Prostate gland (tissue), 2 donors: Measurements from ENCODE around the gene FHL3. TPM values are rescaled to one million over a fixed set of nuclear protein-coding genes. Genes with fewer than 3 reads are reported as not detected.

Source experiments
- DNase-seq: peaks from one replicate; pipeline ENCODE4 v3.0.0-alpha.2; 2019; ENCODE audit warnings: low spot score
- H3K27ac ChIP-seq, 2 donors: fragments of 200-600 bp; sonication (generic); 2 replicates each; pipeline ENCODE4 v1.5.1; 2017 to 2019
- H3K27me3 ChIP-seq: fragments of 200-600 bp; sonication (generic); replicated peaks from 2 replicates; pipeline ENCODE4 v1.5.1; 2019; ENCODE audit not compliant: insufficient read depth
- H3K36me3 ChIP-seq, 2 donors: fragments of 200-600 bp; sonication (generic); 1 replicate in 1 of 2; 2 replicates in 1 of 2; pipeline versions ENCODE4 v1.5.1 to v1.8.1; 2017 to 2019
- H3K4me1 ChIP-seq: fragments of 200-600 bp; sonication (generic); replicated peaks from 2 replicates; pipeline ENCODE4 v1.5.1; 2019
- H3K4me3 ChIP-seq, 2 donors: fragments of 200-600 bp; sonication (generic); 2 replicates each; pipeline ENCODE4 v1.5.1; 2017 to 2019
- H3K9me3 ChIP-seq: fragments of 200-600 bp; sonication (generic); 2 replicates; pipeline ENCODE4 v1.5.1; 2017
- CTCF ChIP-seq, 4 experiments: fragments of 200-600 bp in 2 of 4; fragments of 450-650 bp in 2 of 4; sonication (generic) in 2 of 4; IDR thresholded peaks; 1 replicate in 3 of 4; 2 replicates in 1 of 4; pipeline ENCODE4 v1.5.1; 2016 to 2019; ENCODE audit warnings: antibody characterized with exemption in 4 of 4, mild to moderate bottlenecking in 2 of 4, moderate library complexity in 2 of 4
- POLR2A ChIP-seq: fragments of 450-650 bp; IDR thresholded peaks from one replicate; pipeline ENCODE4 v1.6.1; 2016; ENCODE audit warnings: antibody characterized with exemption, mild to moderate bottlenecking
- POLR2AphosphoS5 ChIP-seq: sonication (generic); formaldehyde crosslinking; IDR thresholded peaks from one replicate; pipeline ENCODE4 v1.6.1; 2017; ENCODE audit warnings: antibody characterized with exemption
- WGBS: methylation state at CpG from one replicate; pipeline ENCODE4 v1.1.5; 2018; 5-methylcytosine and 5-hydroxymethylcytosine counted together
- intact Hi-C: fragments of 100-400 bp; cut with DNase I; formaldehyde crosslinking; loops from one replicate; pipeline ENCODE4 v1.14.2; 2022
- total RNA-seq, 2 donors: library from RNA; depleted of rRNA; stranded (reverse); fragments of >200 nt; gene quantifications; one replicate each; pipeline ENCODE4 v1.1.0, GENCODE V29; 2016

FHL3 gene
- total RNA-seq, 2 donors from 2014 or later, result 14.2 to 40.6 TPM

DNA sequence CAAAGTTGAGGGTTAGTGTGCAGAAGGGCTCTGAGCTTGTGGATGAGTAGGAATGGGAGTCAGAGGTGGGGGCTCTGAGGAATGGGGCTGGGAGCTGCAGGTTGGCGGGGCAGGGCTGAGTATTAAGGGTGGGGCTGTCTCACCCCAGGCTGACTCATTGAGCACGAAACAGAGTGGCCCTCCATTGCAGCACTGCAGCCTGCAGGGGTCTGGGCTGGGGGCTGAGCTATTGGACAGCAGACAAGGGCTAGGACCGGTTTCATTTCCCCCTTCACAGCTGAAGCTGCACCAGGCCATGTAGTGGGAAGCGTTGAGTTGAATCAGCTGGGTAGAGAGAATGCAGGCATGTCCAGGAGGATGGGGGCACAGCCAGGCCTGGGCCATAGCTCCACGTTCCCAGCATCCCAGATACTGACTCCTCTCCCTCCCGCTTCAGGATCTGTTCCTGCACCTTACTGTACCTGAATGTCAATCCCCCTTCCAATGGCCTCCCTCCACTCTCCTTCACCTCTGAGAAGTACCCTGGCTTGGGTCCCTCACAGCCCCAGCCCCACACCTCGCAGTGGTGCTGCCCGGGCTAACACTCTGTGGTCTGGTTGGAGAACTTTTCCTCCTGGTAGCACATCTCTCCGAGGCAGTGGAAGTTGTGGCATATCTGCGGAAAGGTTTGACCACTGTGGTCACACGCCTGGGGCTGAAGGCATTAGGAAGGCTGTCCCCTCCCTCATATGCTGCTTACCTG, 54.1 kb downstream of the FHL3 start:
- TF ChIP-seq POLR2AphosphoS5 (no peak), CTCF (IDR thresholded peaks at IDR 0.05) (no peak), POLR2A (no peak)
- 89% methylated on average over 11 of the region's 11 CpGs for WGBS
- Histone ChIP-seq H3K4me1 (no peaks in the 10 kb centered on the region), H3K27me3 (no peaks in the 10 kb centered on the region), H3K9me3 (no peaks in the 10 kb centered on the region), H3K27ac (no peak overlapping the region), H3K4me3 (no peak overlapping the region), H3K36me3 (no peaks in the 10 kb centered on the region)
- DNase-seq, result no peak
- intact Hi-C loops, result no loop called here

DNA sequence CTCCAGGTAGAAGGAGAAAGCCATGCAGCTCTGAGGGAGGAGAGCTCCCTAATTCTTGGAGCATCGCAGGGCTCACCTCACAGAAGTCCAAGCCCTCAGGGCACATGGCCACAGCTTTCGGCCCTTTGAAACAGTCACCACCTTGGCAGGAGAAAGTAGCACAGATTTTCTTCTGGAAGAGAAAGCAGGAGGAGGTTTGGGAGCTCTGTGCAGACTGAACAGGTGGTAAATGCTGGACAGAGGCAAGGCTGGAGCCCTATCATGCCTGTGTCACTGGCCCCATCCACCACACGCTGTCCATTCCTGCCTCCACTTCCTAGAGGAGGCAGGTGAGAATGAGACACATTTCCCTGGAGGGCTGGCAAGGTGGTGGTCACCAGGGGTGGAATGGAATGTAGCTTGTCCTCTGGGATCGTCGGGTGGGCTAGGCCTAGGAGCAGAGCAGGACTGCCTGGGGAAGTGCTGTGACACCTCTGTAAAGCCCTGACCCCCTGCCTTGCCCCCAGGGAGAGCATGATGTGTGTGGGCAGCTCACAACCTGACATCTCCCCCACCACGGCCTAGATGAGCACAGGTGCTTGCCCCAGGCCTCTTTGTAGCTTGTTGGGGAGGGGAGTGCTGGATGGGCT, 55.7 kb downstream of the FHL3 start:
- Histone ChIP-seq H3K9me3 (no peaks in the 10 kb centered on the region), H3K27me3 (no peaks in the 10 kb centered on the region), H3K36me3 (no peaks in the 10 kb centered on the region), H3K4me1 (no peaks in the 10 kb centered on the region), H3K27ac (no peak overlapping the region), H3K4me3 (no peak overlapping the region)
- intact Hi-C loops, result no loop called here
- TF ChIP-seq POLR2AphosphoS5 (no peak), CTCF (IDR thresholded peaks at IDR 0.05) (no peak), POLR2A (no peak)
- WGBS, result 48% methylated on average over 6 of the region's 6 CpGs
- DNase-seq, result no peak

DNA sequence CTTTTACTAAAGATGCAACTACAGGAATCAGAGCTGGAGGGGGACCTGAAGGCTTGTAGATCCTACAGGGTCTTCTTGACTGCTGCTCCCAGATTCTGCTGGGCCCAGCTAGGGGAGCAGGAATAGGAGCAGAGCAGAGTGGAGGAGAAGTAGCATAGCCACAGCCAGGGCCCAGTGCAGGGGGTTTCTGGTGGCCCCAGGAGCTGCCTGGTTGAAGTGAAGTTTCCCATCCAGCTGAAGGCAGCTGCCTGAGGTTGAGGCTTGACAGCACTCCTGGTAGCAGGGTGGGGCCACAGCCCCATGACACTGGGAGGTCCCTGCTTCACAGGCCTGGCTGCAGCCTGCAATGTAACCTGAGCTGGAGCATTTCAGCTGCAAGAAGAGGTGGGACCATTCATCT, 56.5 kb downstream of the FHL3 start:
- TF ChIP-seq POLR2AphosphoS5 (no peak), CTCF (IDR thresholded peaks at IDR 0.05) (no peak), POLR2A (no peak)
- Histone ChIP-seq H3K4me1 (no peaks in the 10 kb centered on the region), H3K27me3 (no peaks in the 10 kb centered on the region), H3K9me3 (no peaks in the 10 kb centered on the region), H3K27ac (no peak overlapping the region), H3K36me3 (no peaks in the 10 kb centered on the region), H3K4me3 (no peak overlapping the region)
- no peak for DNase-seq
- intact Hi-C loops, result no loop called here

GRCh38 chr1:37948166-37948565, 57.1 kb downstream of the FHL3 start:
- no peak overlapping the region for H3K4me3 ChIP-seq
- intact Hi-C loops, result no loop called here
- no peak for DNase-seq
- H3K27ac ChIP-seq, result no peak overlapping the region
- no peaks in the 10 kb centered on the region for H3K9me3 ChIP-seq
- H3K36me3 ChIP-seq, result no peaks in the 10 kb centered on the region
- TF ChIP-seq POLR2AphosphoS5 (no peak), POLR2A (no peak), CTCF (IDR thresholded peaks at IDR 0.05) (no peak)
- no peaks in the 10 kb centered on the region for H3K4me1 ChIP-seq
- 43% methylated on average over 2 of the region's 2 CpGs for WGBS
- no peaks in the 10 kb centered on the region for H3K27me3 ChIP-seq

GRCh38 chr1:37947364-37947763, 58.0 kb downstream of the FHL3 start:
- Histone ChIP-seq H3K27me3 (no peaks in the 10 kb centered on the region), H3K4me3 (no peak overlapping the region), H3K4me1 (no peaks in the 10 kb centered on the region), H3K36me3 (no peaks in the 10 kb centered on the region), H3K27ac (no peak overlapping the region), H3K9me3 (no peaks in the 10 kb centered on the region)
- no peak for TF ChIP-seq CTCF (IDR thresholded peaks at IDR 0.05)
- no peak for DNase-seq
- intact Hi-C loops, result no loop called here
- 65% methylated on average over 6 of the region's 6 CpGs for WGBS
